Testis (tissue), 3 donors: Measurements from ENCODE around the gene THSD7A. TPM values are rescaled to one million over a fixed set of nuclear protein-coding genes. Genes with fewer than 3 reads are reported as not detected.

Source experiments
- DNase-seq: peaks from one replicate; pipeline ENCODE4 v3.0.0-alpha.2; 2019
- H3K27ac ChIP-seq, 2 donors: fragments of 200-600 bp; sonication (generic); one replicate each; pipeline ENCODE4 v1.5.1; 2019
- H3K27me3 ChIP-seq: fragments of 200-600 bp; sonication (generic); one replicate; pipeline ENCODE4 v1.5.1; 2019
- H3K36me3 ChIP-seq: fragments of 200-600 bp; sonication (generic); one replicate; pipeline ENCODE4 v1.5.1; 2017; ENCODE audit warnings: low read depth; ENCODE audit errors: missing control alignments
- H3K4me1 ChIP-seq: fragments of 200-600 bp; sonication (generic); one replicate; pipeline ENCODE4 v1.5.1; 2019
- H3K4me3 ChIP-seq, 2 donors: fragments of 200-600 bp; sonication (generic); one replicate each; pipeline ENCODE4 v1.5.1; 2017 to 2019
- H3K9me3 ChIP-seq: fragments of 200-600 bp; sonication (generic); one replicate; pipeline ENCODE4 v1.5.1; 2017
- POLR2A ChIP-seq: fragments of 450-650 bp; IDR thresholded peaks from one replicate; pipeline ENCODE4 v1.6.1; 2017; ENCODE audit warnings: antibody characterized with exemption, mild to moderate bottlenecking, moderate library complexity
- WGBS, 2 donors: methylation state at CpG; one replicate each; pipeline ENCODE4 v1.1.5; 2018; 5-methylcytosine and 5-hydroxymethylcytosine counted together
- intact Hi-C: fragments of 100-400 bp; cut with DNase I; formaldehyde crosslinking; loops from one replicate; pipeline ENCODE4 v1.15.1; 2023; ENCODE audit warnings: low total_unique reads
- polyA plus RNA-seq: library from polyadenylated mRNA; stranded (reverse); fragments of 350-450 nt; fragmentation: Illumina TruSeq; extraction: RNeasy Lipid Tissue Mini Kit (QIAGEN cat#74804); gene quantifications from one replicate; pipeline ENCODE4 v1.2.3, GENCODE V29; 2014; ENCODE audit warnings: low read depth, low replicate concordance; ENCODE audit not compliant: insufficient read depth
- total RNA-seq, 2 donors: library from RNA; depleted of rRNA; stranded (reverse); fragments of >200 nt; gene quantifications; one replicate each; pipeline ENCODE4 v1.2.3, GENCODE V29; 2016
- TF ChIP-seq, protein P1 (sequence below), 3 experiments: fragments of 450-650 bp in 2 of 3; fragments of 200-600 bp in 1 of 3; sonication (generic) in 1 of 3; IDR thresholded peaks; one replicate each; pipeline ENCODE4 v1.5.1; 2016 to 2019; ENCODE audit warnings: antibody characterized with exemption in 3 of 3, mild to moderate bottlenecking in 2 of 3, moderate library complexity in 1 of 3

Gene THSD7A
- total and polyA plus RNA-seq, 3 donors from 2014 or later: 1.6 to 7.0 (median 6.8) TPM

DNA sequence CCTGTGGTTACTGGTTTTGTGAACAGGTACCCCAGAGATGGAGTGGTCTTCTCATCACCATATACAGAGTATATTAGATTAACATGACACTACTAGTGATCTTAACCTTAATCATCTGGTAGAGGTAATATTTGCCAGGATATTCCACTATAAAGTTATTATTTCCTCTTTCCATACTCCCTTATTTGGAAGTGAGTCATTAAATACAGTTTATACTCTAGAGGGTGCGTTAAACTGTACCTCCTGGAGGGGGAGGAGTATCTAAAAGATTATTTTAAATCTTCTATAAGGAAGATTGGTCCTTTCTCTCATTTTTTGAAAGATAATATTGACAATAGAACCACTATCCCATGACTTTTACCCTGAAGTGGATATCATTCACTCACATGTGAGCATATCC, 85.4 kb downstream of the THSD7A start:
- TF ChIP-seq POLR2A: no peak
- TF ChIP-seq, protein P1, sequence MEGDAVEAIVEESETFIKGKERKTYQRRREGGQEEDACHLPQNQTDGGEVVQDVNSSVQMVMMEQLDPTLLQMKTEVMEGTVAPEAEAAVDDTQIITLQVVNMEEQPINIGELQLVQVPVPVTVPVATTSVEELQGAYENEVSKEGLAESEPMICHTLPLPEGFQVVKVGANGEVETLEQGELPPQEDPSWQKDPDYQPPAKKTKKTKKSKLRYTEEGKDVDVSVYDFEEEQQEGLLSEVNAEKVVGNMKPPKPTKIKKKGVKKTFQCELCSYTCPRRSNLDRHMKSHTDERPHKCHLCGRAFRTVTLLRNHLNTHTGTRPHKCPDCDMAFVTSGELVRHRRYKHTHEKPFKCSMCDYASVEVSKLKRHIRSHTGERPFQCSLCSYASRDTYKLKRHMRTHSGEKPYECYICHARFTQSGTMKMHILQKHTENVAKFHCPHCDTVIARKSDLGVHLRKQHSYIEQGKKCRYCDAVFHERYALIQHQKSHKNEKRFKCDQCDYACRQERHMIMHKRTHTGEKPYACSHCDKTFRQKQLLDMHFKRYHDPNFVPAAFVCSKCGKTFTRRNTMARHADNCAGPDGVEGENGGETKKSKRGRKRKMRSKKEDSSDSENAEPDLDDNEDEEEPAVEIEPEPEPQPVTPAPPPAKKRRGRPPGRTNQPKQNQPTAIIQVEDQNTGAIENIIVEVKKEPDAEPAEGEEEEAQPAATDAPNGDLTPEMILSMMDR (IDR thresholded peaks at IDR 0.05): no peak
- Histone ChIP-seq H3K4me1 (no peaks in the 10 kb centered on the region), H3K27me3 (no peaks in the 10 kb centered on the region), H3K9me3 (no peaks in the 10 kb centered on the region), H3K27ac (no peak overlapping the region), H3K36me3 (no peaks in the 10 kb centered on the region), H3K4me3 (no peak overlapping the region)
- DNase-seq: no peak
- intact Hi-C loops: no loop called here
- 96 to 98% methylated on average over 1 of the region's 1 CpG for WGBS, 2 donors

DNA sequence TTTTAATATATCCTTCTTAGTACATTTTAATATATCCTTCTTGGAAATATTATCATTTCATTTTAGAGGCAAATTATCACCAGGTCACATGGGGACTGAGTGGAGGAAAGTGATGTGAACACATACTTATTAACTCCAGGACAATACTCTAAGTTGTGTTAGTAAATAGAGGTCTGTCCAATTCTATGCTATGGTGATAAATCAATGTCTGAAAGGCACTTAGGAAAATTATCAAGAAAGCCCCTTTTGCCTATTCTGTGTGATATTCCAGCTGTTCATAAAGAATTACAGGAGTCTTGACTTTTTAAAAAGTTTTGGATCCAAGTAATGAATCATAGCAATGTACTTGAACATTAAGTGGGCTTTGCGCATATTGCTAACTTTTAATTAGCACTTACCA, 88.5 kb downstream of the THSD7A start:
- Histone ChIP-seq H3K4me1 (no peaks in the 10 kb centered on the region), H3K27ac (no peak overlapping the region), H3K9me3 (no peaks in the 10 kb centered on the region), H3K27me3 (no peaks in the 10 kb centered on the region), H3K36me3 (no peaks in the 10 kb centered on the region), H3K4me3 (no peak overlapping the region)
- WGBS, 2 donors: 95 to 98% methylated on average over 1 of the region's 1 CpG
- intact Hi-C loops: no loop called here
- no peak for TF ChIP-seq POLR2A
- TF ChIP-seq, protein P1 (IDR thresholded peaks at IDR 0.05): no peak
- DNase-seq: no peak

GRCh38 chr7:11743016-11743415, 89.0 kb downstream of the THSD7A start:
- intact Hi-C loops: no loop called here
- no peaks in the 10 kb centered on the region for H3K27me3 ChIP-seq
- no peaks in the 10 kb centered on the region for H3K36me3 ChIP-seq
- no peak overlapping the region for H3K27ac ChIP-seq
- TF ChIP-seq, protein P1 (IDR thresholded peaks at IDR 0.05): no peak
- TF ChIP-seq POLR2A: no peak
- no peak overlapping the region for H3K4me3 ChIP-seq
- 81 to 87% methylated on average over 3 of the region's 3 CpGs for WGBS, 2 donors
- no peaks in the 10 kb centered on the region for H3K9me3 ChIP-seq
- DNase-seq: no peak
- H3K4me1 ChIP-seq: no peaks in the 10 kb centered on the region

- no peak overlapping the region for H3K27ac ChIP-seq
- no peaks in the 10 kb centered on the region for H3K4me1 ChIP-seq
- no peak for DNase-seq
- intact Hi-C loops: no loop called here
- WGBS, 2 donors: 46 to 54% methylated on average over 1 of the region's 1 CpG
- H3K9me3 ChIP-seq: no peaks in the 10 kb centered on the region
- H3K36me3 ChIP-seq: no peaks in the 10 kb centered on the region
- TF ChIP-seq POLR2A: no peak
- TF ChIP-seq, protein P1 (IDR thresholded peaks at IDR 0.05): no peak
- H3K27me3 ChIP-seq: no peaks in the 10 kb centered on the region
- H3K4me3 ChIP-seq: no peak overlapping the region
Observed at GRCh38 chr7:11742496-11742895, 89.5 kb downstream of the THSD7A start.

DNA sequence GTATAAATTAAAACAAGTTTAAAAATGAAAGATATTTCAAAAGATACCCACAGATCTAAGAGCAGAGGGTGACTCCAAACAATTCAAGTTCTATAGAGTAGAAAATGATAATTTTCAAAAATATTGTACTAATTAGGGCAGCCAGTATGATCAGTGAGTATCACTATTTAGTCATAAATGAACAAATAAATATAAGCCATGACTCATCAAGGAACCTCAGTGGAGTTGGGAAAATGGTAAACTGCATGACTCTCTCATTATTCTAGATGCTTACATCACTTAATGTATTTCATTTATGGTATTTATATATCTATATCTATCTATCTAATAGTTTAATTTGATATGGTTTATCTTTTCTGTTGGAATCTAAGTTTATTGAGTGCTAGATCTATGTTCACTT, 94.3 kb downstream of the THSD7A start:
- Histone ChIP-seq H3K9me3 (no peaks in the 10 kb centered on the region), H3K27me3 (no peaks in the 10 kb centered on the region), H3K4me3 (no peak overlapping the region), H3K27ac (no peak overlapping the region), H3K36me3 (no peaks in the 10 kb centered on the region), H3K4me1 (no peaks in the 10 kb centered on the region)
- intact Hi-C loops: no loop called here
- TF ChIP-seq POLR2A: no peak
- TF ChIP-seq, protein P1 (IDR thresholded peaks at IDR 0.05): no peak
- no peak for DNase-seq
